GM12865 (cell line): ENCODE results near the gene RAPGEF3.

Experiments used
- DNase-seq: peaks from one replicate; pipeline ENCODE4 v3.0.0; 2010; ENCODE audit warnings: low read depth
- H3K4me3 ChIP-seq: 2 replicates; pipeline ENCODE4 v1.5.1; 2011; ENCODE audit warnings: mild to moderate bottlenecking, low read depth, low read length, control low read depth
- CTCF ChIP-seq: IDR thresholded peaks from 2 replicates; pipeline ENCODE4 v1.5.1; 2011; ENCODE audit warnings: low read length, control low read depth, low read depth, inconsistent platforms; ENCODE audit not compliant: insufficient read depth; ENCODE audit errors: missing control alignments

RAPGEF3 gene

DNA sequence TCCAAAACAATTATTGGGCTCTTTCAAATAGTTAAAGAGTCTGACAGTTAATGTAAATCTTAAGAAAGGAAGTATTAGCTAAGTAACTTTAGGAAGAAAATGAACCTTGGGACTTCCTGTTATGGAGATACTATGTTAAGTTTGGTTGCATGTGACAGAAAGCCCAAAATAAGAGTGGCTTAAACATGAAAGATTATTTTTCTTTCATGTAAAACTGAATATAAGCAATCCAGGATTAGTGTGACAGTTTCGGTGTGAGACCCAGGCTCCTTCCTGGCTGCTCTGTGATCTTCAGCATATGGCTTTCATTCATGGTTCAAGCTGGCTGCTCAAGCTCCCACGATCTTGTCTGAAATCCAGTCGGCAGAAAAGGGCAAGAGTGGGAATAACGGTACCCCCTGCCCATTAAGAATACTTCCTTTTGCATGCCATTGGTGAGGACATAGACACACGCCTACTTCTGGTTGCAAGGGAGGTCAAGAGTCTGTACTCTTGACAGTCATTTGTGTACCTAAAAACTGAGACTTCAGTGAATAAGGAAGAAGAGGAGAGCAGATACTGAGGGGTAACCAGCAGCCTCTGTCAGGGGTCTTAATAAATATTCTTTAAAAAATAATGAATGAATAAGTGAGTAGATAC, 50.7 kb downstream of the RAPGEF3 start:
- no peak for TF ChIP-seq CTCF
- H3K4me3 ChIP-seq = no peak overlapping the region
- no peak for DNase-seq

- no peak for TF ChIP-seq CTCF
- no peak for DNase-seq
- H3K4me3 ChIP-seq = peak overlapping the region; percentile 91
Observed at GRCh38 chr12:47707355-47707754, 51.3 kb downstream of the RAPGEF3 start.

DNA sequence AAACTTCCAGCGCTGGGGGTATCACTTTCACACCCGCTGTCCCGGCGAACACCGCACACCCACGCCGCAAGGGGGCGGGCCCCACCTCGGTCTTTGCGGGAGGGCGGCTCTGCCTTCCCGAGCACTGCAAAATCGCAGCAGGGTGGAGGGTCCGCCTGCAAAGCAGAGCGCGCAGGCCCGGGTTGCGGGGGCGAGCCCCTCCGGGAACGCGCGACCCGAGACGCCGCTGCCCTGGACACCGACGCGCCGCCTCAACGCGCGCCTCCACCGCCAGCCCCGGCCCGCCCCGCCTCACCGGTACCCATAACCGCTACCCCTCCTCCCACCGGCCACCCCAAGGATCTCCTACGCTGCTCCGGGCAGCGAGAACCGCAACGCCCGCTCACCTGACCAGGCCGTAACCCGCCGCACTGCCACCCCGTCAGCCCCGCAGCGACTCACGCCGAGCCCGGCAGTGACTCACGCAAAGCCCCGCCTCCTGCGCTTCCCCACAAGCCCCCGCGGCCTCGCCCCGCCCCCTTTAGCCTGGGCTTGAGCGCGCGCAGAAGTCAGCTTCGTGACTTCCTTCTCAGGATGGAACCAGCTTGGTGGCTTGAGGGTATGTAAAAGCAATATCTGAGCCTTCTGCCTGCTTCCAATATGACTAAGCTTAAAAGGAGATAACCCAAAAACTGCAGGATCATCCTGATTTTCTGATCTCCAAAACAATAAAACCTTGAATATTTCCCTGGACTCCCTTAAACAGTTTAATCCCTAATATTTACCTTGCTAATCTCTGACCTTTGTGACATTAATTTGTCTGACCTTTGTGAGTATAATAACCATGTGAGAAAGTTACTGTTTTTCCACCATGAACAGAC, 52.9 kb downstream of the RAPGEF3 start, which contains the start of gene RPAP3:
TSS of gene RPAP3 (minus strand) at position 465 of the 860 bp plus-strand sequence. CDS start 3,190 bp downstream, outside the sequence.
- H3K4me3 ChIP-seq = peak within 1 kb of the TSS; percentile 91
- peak; percentile 62 for TF ChIP-seq CTCF
- DNase-seq = peak; percentile 97

GRCh38 chr12:47705229-47705565, 53.5 kb downstream of the RAPGEF3 start:
- peak overlapping the region; percentile 91 for H3K4me3 ChIP-seq
- no peak for TF ChIP-seq CTCF
- no peak for DNase-seq

GRCh38 chr12:47704719-47705118, 54.0 kb downstream of the RAPGEF3 start:
- H3K4me3 ChIP-seq = peak overlapping the region; percentile 91
- DNase-seq = no peak
- no peak for TF ChIP-seq CTCF

DNA sequence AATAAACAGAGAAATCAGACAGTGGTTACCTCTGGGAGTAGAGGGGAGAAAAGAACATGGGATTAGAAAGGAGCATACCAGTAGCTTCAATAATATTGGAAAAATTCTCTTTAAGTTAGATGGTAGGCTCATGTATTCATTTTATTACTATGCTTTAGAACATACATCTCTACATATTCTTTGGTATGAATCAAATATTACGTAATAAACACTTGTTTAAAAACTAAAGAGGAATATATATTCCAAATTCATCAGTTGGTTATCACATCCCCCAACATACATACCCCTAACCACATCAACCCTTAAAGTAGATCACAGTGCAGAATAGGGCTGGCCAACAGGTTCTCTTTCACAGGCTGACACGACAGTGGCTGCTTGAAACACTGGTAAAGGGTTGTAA, 58.4 kb downstream of the RAPGEF3 start:
- no peak overlapping the region for H3K4me3 ChIP-seq
- no peak for TF ChIP-seq CTCF
- DNase-seq = no peak
